Endometrial microvascular endothelial cells (primary cell): ENCODE measurements around the gene FAM193A. TPM values are rescaled to one million over a fixed set of nuclear protein-coding genes. Genes with fewer than 3 reads are reported as not detected.

Experiments used
- in situ Hi-C: cut with HindIII; loops from 2 replicates; pipeline ENCODE4 v1.10.0; 2017; ENCODE audit warnings: low sequenced_read_pairs, low pct_unique_long_range_greater_than_20kb; ENCODE audit errors: inconsistent ontology term
- total RNA-seq: library from RNA; depleted of rRNA; stranded (reverse); fragments of >200 nt; gene quantifications from one replicate; pipeline ENCODE4 v1.2.3, GENCODE V29; 2015; ENCODE audit errors: inconsistent ontology term

The FAM193A gene, protein sequence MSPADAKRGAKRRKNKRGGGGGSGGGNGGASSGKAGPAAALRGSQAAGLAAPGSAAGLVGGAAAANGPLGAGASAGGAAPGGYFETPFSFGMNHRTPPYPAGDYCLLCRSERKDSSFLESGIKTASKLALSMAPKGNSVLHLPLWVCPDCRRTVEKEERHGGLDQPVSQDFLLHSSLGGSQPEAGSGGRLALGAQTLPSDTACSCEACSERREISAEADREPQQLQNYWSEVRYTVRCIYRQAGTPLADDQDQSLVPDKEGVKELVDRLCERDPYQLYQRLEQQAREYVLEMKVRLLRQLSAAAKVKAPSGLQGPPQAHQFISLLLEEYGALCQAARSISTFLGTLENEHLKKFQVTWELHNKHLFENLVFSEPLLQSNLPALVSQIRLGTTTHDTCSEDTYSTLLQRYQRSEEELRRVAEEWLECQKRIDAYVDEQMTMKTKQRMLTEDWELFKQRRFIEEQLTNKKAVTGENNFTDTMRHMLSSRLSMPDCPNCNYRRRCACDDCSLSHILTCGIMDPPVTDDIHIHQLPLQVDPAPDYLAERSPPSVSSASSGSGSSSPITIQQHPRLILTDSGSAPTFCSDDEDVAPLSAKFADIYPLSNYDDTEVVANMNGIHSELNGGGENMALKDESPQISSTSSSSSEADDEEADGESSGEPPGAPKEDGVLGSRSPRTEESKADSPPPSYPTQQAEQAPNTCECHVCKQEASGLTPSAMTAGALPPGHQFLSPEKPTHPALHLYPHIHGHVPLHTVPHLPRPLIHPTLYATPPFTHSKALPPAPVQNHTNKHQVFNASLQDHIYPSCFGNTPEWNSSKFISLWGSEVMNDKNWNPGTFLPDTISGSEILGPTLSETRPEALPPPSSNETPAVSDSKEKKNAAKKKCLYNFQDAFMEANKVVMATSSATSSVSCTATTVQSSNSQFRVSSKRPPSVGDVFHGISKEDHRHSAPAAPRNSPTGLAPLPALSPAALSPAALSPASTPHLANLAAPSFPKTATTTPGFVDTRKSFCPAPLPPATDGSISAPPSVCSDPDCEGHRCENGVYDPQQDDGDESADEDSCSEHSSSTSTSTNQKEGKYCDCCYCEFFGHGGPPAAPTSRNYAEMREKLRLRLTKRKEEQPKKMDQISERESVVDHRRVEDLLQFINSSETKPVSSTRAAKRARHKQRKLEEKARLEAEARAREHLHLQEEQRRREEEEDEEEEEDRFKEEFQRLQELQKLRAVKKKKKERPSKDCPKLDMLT (N-terminal part only)
- total RNA-seq, result 14.0 TPM

DNA sequence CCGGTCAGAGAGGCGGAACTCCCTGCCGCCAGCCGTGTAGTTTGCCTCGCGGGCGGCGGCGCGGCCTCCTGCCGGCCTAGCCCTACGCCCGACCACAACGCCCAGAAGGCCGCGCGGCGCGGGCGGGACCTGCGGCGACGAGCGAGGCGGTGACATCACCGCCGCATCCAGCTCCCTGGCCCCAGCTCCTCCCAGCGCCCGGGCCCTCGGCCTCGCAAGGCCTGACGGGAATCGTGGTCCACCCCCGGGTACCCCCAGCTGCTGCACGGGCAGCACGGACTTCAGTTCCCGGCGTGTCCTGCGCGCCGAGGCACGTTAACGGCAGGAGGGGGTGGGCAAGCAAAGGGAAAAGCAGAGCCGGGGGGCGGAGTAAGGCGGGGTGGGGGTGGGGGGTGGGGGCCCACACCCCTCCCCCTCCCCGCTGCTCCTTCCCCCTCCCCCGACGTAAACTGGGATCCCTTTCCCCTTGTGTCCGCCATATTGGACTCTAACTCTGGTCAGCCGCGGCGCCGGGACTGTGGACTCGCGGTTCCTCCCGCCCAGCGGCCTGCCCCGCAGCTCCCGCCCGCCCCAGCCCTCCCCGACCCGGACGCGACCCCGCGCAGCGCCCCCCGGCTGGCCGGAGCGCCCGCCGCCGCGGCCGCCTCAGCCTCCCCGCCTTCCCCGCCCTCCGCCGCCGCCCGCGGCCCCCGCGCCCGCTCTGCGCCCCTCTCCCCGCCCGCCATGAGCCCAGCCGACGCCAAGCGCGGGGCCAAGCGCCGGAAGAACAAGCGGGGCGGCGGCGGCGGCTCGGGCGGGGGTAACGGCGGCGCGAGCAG lies at the start of gene FAM193A:
TSS of gene FAM193A (plus strand) at position 455 of the 818 bp plus-strand sequence. CDS start at position 724, 269 bp downstream.
- in situ Hi-C loops, result no loop called here

DNA sequence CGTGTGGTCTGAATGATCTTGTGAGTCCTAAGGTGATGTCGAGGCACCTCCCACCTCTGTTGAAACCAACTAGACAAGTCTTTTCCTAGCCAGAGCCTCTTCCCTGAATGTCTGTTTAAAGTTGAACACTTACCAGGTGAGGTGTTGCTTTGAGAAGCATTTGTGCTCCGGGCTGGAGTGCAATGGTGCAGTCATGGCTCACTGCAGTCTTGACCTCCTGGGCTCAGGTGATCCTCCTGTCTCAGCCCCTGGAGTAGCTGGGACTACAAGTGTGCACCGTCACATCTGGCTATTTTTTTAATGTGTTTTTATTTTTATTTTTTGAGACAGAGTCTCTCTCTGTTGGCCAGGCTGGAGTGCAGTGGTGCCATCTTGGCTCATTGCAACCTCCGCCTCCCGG lies 49.5 kb upstream of the FAM193A start:
- in situ Hi-C loops, result no loop called here

DNA sequence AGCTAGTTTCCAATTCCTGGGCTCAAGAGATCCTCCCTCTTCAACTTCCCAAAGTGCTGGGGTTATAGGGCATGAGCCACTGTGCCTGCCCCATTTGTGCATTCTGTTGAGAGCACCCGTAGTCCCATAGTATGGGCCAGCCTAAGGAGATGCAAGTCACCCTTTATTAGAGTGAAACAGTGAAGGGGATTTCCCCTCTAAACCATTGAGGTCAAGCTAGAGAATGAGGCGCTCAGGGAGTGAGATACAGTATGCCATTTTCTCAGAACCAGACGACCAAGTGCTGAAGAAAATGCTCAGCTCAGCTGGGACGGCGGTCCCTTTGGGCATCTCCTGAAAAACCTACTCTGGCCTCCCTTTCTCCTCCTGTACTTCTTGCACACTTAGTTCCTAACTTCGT lies 48.8 kb upstream of the FAM193A start:
- in situ Hi-C loops, result no loop called here

DNA sequence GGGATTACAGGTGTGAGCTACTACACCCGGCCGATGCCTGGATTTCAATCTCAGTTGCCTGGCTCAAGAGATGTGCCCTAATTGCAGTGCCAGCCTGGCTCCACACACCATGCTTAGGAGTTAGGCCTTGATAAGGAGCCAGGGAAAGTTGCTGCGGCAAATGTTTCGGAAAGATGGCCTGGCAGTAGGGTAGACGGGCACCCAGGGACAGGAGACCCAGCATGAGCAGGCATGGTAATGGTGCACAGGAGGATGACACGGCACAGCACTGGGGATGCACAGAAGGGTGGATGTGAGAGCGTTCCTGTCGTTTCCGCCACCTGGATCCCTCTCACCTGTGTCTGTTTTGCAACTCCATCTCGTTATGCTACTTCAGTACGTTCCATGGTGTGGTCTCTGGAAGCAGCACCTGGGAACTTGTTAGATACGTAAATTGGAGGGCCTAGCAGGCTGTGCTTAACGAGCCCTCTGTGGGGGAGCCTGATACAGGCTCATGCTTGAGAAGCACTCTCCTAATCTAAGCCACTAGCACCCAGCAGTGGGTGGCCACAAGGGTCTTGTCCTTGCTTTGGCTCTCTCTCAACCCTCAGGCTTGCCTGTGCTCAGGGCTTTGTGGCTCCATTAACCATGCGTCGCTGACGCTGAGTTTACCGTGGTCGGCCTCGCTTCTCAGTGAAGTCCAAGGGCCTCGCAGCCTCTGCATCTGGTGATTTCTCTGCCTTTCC lies 47.2 kb upstream of the FAM193A start:
- in situ Hi-C loops, result no loop called here

DNA sequence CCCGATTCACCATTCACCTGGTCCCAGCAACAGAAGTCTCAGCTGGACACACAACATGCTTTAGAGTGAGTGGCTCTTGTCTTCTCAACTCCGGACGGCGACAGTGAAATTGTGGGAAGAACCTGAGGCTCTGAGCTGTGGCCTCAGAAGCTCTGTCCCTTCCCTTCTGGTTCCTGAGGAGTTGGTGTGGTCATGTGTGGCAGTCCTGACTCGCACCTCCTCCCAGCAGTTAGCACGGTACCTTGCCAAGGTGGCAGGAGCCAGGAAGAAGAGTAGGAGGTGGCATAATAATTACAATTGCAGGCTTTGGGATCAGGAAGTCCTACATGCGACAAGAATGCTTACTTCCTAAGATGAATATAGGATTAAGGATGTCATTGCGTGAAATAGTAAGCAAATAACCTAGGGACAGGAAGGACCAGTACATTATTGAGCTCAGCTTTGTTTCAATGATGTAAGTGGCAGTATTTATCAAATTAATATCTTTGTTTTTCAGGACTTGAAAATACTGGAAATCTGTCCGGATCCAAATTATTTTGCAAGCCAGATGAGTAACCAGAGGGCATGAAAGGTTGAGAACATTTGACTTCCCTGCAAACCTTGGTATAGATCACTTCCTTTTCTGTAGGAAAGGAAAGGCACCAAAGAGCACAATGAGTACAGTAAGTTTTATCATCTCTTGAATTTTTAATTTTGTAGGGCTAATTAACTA lies 46.5 kb upstream of the FAM193A start:
- in situ Hi-C loops, result no loop called here

DNA sequence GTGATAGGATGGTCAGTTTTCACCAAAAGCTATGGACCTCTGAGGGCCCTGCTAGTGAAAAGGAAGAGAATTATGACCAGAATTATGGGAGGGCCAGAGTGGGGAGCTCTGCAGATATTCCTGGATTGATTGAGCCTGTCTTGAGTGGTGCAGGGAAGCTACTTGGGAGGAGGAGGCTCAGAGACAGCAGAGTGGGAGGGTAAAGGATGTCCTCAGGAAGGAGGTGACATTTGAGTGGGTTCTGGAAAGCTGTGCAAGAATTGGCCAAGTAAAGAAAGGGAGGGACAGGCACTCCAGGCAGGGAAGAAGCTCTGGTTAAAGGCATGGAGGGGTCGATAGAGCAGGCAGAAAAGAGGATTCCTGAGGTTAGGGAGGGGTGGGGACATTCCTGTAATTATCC lies 43.5 kb upstream of the FAM193A start:
- in situ Hi-C loops, result no loop called here

DNA sequence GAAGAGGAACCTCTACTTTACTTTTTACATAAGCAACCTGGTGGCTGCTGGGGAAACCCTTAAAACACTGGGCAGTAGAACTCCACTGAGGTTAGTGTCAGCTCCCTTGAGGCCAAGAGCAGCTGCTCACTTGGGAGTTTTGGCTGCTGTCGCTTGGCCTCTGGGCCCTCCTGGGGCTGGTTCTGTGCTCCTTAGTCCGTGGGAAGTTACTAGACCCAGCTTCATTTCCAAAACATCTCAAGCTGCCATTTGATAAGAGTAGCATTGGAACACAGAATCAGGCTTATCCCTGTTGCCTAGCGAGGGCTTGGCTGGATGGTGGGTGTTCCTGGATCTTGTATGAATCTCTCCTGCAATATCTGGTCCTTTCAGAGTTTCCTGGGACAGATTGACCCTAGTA lies 41.5 kb upstream of the FAM193A start:
- in situ Hi-C loops, result no loop called here

DNA sequence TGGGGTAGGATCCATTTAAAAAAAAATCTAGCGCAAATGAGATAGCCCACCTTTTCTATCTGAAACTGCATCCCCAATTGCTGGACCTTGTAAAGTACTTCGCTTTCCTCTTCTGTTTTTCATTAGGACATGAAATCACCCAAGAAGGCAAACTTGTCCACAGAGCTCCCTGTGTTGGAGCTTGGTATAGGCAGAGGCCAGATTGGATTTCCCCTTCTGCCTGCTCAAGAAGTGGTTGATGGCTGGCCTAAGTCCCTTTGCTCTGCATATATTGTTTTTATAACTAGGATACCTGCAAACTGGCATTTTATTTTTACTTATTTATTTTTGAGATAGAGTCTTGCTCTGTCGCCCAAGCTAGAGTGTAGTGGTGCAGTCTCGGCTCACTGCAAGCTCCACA lies 39.1 kb upstream of the FAM193A start:
- in situ Hi-C loops, result no loop called here

DNA sequence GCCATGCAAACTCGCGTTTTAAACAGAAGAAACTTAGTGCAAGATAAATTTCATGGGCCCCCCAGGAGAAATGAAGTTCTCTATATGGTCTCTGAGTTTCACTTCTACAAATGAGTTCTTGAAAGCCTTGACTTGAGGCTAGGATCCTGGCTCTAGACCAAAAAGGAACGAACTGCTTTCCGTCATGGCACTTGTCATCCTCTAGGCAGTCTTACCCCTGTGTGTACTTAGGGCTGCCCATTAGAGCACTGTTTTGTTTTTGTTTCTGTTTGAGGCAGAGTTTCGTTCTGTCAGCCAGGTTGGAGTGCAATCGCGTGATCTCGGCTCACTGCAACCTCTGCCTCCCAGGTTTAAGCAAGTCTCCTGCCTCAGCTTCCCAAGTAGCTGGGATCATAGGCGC lies 38.5 kb upstream of the FAM193A start:
- in situ Hi-C loops, result no loop called here

DNA sequence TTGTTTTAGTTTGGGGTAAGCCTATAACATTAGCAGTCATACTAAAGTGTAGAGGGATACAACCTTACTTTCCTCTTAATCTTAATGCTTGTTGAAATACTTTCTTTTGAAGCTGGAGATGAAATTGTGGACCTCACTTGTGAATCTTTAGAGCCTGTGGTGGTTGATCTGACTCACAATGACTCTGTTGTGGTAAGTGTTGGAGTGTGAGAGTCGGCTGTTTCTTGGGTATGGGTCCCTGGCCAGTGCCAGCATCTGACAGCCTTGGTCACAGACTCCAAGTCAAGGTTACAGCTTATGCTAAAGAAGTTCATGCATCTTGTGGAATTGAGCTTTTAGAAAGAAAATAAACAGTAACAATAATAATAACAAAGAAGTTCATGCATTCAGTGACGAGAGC lies 35.9 kb upstream of the FAM193A start:
- in situ Hi-C loops, result no loop called here

DNA sequence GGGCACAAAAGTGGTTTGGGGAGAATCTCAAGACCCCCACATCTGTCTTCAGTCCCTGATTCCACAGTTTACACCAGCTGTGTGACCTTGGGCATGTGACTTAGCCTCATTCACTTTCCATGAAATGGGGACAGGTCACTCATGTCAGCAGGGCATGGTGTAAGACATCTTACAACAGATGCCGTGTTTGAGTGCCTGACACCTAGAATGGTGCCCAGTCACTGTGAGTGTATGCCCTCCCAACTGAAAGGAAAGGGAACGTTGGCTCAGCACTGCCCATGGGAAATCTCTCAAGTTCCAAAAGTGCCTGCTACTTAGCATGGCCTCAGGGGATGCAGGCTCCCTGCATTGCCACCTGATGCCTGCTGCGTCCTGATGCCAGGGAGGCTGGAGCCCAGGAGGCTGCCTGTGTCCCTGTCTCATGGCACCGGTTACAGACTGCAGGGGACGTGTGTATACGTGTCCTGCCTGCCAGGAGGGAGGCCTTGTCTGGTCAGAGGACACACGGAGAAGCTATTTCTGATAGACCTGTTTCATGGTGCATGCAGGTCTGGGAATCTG lies 35.3 kb upstream of the FAM193A start:
- in situ Hi-C loops, result no loop called here

DNA sequence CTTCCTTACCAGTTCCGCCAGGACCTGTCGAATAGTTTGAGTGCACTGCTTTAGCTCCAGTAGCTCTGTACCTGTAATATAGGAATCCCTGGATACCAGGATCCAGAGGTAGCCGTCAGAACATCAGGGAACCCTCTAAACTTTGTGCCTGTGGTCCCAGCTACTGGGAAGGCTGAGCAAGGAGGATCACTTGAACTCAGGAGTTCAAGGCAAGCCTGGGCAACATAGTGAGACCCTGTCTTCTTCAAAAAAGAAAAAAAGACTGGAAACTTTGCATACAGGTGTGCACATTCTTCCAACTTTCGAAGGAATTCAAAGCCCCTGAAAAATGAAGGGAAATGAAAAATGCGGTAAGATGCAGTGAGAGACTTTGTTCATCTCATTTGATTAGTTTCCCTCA lies 32.6 kb upstream of the FAM193A start:
- in situ Hi-C loops, result no loop called here

DNA sequence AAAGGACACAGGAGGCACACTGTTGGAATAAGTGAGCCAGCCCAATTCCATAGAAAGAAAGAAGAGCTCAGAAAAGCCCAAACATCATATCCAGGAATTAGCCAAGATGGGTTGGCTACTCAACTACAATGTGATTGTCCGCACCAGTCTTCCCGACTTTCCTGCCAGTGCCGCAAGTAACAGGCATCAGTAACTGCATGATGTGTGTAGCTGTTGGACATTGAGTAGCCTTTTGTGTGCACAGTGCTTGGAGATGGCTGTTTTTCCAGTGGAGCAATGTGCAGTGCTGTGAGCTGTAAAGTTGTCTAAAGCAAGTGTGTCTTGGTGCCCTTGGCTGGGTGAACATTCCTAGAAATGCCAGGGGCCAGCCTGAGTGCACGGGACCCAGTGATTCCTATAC lies 29.2 kb upstream of the FAM193A start:
- in situ Hi-C loops, result no loop called here

DNA sequence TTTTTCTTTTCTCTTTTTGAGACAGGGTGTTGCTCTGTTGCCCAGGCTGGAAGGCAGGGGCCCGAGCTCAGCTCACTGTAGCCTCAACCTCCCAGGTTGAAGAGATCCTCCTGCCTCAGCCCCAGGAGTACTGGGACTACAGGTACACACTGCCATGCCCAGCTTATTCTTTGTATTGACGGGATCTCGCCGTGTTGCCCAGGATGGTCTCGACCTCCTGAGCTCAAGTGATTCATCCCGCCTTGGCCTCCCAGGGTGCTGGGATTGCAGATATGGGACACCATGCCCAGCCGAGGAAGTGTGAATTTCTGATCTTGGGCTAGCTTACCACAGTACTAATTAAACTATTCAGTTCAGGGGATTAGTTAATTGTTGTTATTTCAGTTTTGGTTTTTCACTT lies 28.6 kb upstream of the FAM193A start:
- in situ Hi-C loops, result no loop called here

DNA sequence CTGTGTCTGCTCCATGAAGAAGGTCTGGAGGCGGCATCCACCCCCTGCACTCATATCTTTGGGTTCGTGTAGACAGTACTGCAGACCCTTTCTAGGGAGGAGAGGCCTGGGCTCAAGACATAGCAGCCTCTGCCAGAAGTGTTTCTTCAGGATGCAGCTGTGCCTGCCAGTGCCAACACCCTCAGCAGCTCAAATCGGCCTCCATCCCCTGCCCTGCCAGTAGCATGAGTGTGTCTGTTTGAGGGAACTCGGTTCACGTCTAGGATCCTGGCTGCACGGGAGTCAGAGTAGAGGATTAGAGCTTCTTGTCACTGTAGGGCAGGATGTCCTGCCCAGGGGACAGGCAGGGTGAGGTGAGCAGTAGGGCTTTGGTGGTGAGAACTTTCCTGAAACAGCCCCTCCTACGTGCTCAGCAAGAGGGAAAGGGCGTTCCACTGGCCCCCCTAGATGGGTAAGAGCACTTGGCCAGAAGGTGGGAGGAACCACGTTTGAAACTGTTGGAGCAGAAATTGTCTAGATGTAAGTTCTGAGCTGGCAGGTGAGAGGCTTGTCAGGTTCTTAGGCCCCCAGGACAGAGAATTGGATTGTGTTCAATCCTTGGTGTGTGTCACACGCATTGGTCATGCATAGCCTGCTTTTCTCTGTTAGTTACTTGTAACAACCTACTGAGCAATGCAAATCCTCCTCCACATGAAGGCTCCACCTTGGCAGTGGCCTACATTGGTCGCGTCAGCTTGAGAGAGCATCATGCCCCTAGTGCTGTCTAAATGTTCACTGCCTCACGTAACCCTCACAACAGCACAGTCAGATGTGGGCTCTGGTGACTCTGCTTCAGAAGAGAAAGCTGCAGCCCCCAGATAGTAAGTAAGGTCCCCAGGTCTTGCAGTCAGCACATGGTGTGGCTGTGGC lies 25.8 kb upstream of the FAM193A start:
- in situ Hi-C loops, result no loop called here

DNA sequence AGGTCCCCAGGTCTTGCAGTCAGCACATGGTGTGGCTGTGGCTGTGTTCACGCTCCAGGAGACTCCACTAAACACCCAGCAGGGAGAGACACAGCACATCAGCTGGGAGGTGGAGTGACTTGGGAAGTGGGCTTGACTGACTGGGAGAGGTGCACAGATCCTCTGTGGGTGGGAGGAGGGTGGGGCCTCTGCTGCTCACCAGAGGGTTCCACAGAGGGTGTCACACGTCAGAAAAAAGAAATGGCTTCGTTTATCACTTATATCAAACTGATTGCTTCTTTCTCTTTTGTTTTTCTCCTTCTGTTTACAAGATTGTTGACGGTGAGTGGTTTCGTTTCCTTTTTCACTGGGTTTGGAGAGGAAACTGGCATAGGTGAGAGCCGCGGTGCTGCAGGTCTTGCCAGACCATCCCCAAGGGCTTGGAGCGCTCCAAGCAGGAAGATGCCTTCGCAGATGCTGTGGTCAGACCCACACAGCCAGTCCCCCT lies 24.8 kb upstream of the FAM193A start:
- in situ Hi-C loops, result no loop called here
